H1 (cell line): ENCODE measurements around the gene FAM136A. TPM values are rescaled to one million over a fixed set of nuclear protein-coding genes. Genes with fewer than 3 reads are reported as not detected.

Experiments
- microRNA counts: library from miRNA; unstranded; fragments of <30 nt; microRNA quantifications from one replicate; lab custom pipeline; 2015
- microRNA-seq, 2 experiments: library from miRNA; unstranded; fragments of <30 nt; microRNA quantifications; one replicate each; pipeline versions ENCODE4 to v1.2.0, GENCODE V29; 2016 to 2020; ENCODE audit warnings: borderline microRNAs expressed in 2 of 2, borderline number of aligned reads in 2 of 2, borderline replicate concordance in 1 of 2
- polyA plus RNA-seq, 7 experiments: library from polyadenylated mRNA; depleted of rRNA in 3 of 7; stranded (reverse) in 5 of 7; unstranded in 2 of 7; fragments of >200 nt in 5 of 7; fragments of 200-250 nt in 2 of 7; gene quantifications; 1 replicate in 5 of 7; 2 replicates in 1 of 7; 4 replicates in 1 of 7; pipeline versions ENCODE4 v1.2.1 to v1.2.3, GENCODE V29; 2011 to 2013; ENCODE audit warnings: missing spikeins in 2 of 7, mixed read lengths in 2 of 7
- small RNA-seq: library from polyadenylated mRNA; stranded (forward); fragments of <200 nt; extraction: miRNeasy Mini kit (QIAGEN cat#:217004); gene quantifications from one replicate; pipeline ENCODE3, GENCODE V24; 2013; ENCODE audit not compliant: insufficient read depth
- total RNA-seq: library from RNA; stranded (reverse); fragmentation: NEBNext Ultra II Directional; extraction: Animal tissue kit (Norgen Biotek cat#: 25700); gene quantifications from 2 replicates; pipeline ENCODE4 v1.2.1, GENCODE V29; 2021

The FAM136A gene
- total and polyA plus RNA-seq, 2 of the 8 experiments (the other 6 are each of a cell fraction or from before 2014, with no cell fraction given), result 58.2 to 122 TPM

MicroRNA genes within 50 kb of the gene (microRNA counts, 767-probe panel; counts per million panel counts)
- microRNA hsa-miR-1285-3p (lab: Ali Mortazavi, UCI), result 879 counts per million, percentile 95 among the panel's probes with 10 or more counts

Small RNA genes within 50 kb of the gene (microRNA-seq; reads per million reads assigned to microRNA genes)
- 0 reads per million in 2 experiments for gene MIR1285-2

Small RNA genes within 50 kb of the gene (small RNA-seq; reads per million reads assigned to genes)
- gene AC016700.2, result not detected
- not detected for gene MIR1285-2

Other genes starting within 250 kb of the FAM136A start
- 493 and 511 TPM in 2 replicates for gene PCBP1, start 214.6 kb downstream of the FAM136A start, total RNA-seq
- gene PCBP1, start 214.6 kb downstream of the FAM136A start, polyA plus RNA-seq (2011; rRNA removed), result 279 and 316 TPM in 2 replicates
- gene C2orf42, start 111.0 kb downstream of the FAM136A start, total RNA-seq, result 9.4 and 10.7 TPM in 2 replicates
- 3.9 and 4.7 TPM in 2 replicates for gene C2orf42, start 111.0 kb downstream of the FAM136A start, polyA plus RNA-seq (2011; rRNA removed)
- 152 and 181 TPM in 2 replicates for gene TIA1, start 53.4 kb downstream of the FAM136A start, total RNA-seq
- gene TIA1, start 53.4 kb downstream of the FAM136A start, polyA plus RNA-seq (2011; rRNA removed), result 44.5 and 58.6 TPM in 2 replicates
- 41.9 and 48.5 TPM in 2 replicates for gene PCYOX1, start 43.9 kb downstream of the FAM136A start, total RNA-seq
- 6.6 and 9.1 TPM in 2 replicates for gene PCYOX1, start 43.9 kb downstream of the FAM136A start, polyA plus RNA-seq (2011; rRNA removed)
- gene SNRPG, start 8.3 kb downstream of the FAM136A start, total RNA-seq, result 429 and 466 TPM in 2 replicates
- 96.0 and 195 TPM in 2 replicates for gene SNRPG, start 8.3 kb downstream of the FAM136A start, polyA plus RNA-seq (2011; rRNA removed)